ENCODE results near the gene ERVW-1.

Gene ERVW-1

GRCh38 chr7:92437956-92438491 lies 39.7 kb downstream of the ERVW-1 start:
- H4K12ac ChIP-seq (ENCODE audit: low read depth, low read length): no peak overlapping the region
- H3K4me1 ChIP-seq (ENCODE audit: control insufficient read depth in 1 of 2, insufficient read depth in 2 of 2, low read length in 2 of 2): no peaks in the 10 kb centered on the region
- no peak overlapping the region for H4K8ac ChIP-seq (ENCODE audit: low read depth, low read length)
- H3K27me3 ChIP-seq (ENCODE audit: insufficient read depth, low read length): no peaks in the 10 kb centered on the region
- no peak overlapping the region for H3K4me2 ChIP-seq (ENCODE audit: low read length)
- DNase-seq: no peak
- H2AK5ac ChIP-seq (ENCODE audit: low read length): no peak overlapping the region
- no peak overlapping the region for H2BK120ac ChIP-seq (ENCODE audit: insufficient read depth, low read length, poor library complexity)
- no peak overlapping the region for H3K18ac ChIP-seq (ENCODE audit: low read length)
- H3K4me3 ChIP-seq (ENCODE audit: low read depth, low read length): no peak overlapping the region
- H3K9me3 ChIP-seq (ENCODE audit: insufficient read depth, low read depth, low read length): no peaks in the 10 kb centered on the region
- H3K79me2 ChIP-seq (ENCODE audit: control insufficient read depth, insufficient read depth, low read length, poor library complexity): no peaks in the 10 kb centered on the region
- H3K36me3 ChIP-seq (ENCODE audit: control insufficient read depth in 1 of 2, insufficient read depth in 2 of 2, low read length in 2 of 2): no peaks in the 10 kb centered on the region
- H3K23ac ChIP-seq (ENCODE audit: low read length): no peak overlapping the region
- WGBS (ENCODE audit: extremely low coverage, insufficient coverage, insufficient read length): no CpG with 5 or more reads among the region's 6 CpGs
- H2AFZ ChIP-seq (ENCODE audit: insufficient read depth, low read length, poor library complexity): no peak overlapping the region
- H4K91ac ChIP-seq (ENCODE audit: low read depth, low read length): no peak overlapping the region
- H3K79me1 ChIP-seq (ENCODE audit: low read length): no peaks in the 10 kb centered on the region
- no peak overlapping the region for H3K27ac ChIP-seq (ENCODE audit: low read depth, low read length)
- no peak overlapping the region for H3K4ac ChIP-seq (ENCODE audit: low read depth, low read length)
- H3K9ac ChIP-seq (ENCODE audit: low read length): no peak overlapping the region
- no peak overlapping the region for H2BK12ac ChIP-seq (ENCODE audit: low read length)
- H2BK5ac ChIP-seq (ENCODE audit: low read depth, low read length, poor library complexity): no peak overlapping the region
- H3K14ac ChIP-seq (ENCODE audit: low read length): no peak overlapping the region

DNA sequence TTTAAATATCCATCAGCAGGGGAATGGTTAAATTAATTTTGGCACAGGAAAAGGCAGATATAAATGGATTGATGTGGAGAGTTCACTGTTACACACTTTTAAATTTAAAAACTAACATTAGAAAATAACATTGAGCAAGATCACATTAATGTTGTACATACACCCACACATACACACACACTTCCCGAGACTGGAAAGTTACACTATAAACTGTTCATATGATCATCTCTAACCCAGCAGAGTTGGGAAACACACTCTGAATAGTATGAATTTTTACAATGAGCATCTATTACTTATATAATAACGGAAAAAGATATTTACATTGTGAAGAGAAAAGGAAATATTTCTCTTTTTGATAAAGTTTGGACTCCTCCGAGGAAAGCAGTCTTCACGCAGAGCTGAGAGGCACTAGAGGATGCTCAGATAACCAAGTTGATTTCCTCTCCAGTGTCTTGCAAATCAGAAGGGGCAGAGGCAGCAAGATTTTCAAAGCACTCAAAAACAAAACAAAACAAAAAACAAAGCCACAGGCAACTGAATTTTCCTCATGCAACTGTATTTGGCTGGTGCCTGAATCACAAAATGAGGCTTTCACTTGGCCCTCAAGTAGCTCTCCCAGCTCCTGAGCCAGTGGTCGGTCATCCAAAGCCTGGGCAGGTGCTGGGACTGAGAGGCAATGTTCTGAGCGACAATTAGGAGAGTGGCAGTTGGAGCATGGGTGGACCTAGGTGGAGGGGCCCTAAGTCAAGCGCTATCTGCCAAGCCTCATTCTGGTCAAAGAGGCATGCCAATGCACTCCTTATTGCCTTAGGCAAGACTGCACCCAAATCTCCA lies 40.9 kb downstream of the ERVW-1 start:
- H3K18ac ChIP-seq (ENCODE audit: low read length): no peak overlapping the region
- H4K12ac ChIP-seq (ENCODE audit: low read depth, low read length): no peak overlapping the region
- no peak overlapping the region for H3K4me2 ChIP-seq (ENCODE audit: low read length)
- H4K8ac ChIP-seq (ENCODE audit: low read depth, low read length): no peak overlapping the region
- H3K27me3 ChIP-seq (ENCODE audit: insufficient read depth, low read length): no peaks in the 10 kb centered on the region
- no peaks in the 10 kb centered on the region for H3K79me2 ChIP-seq (ENCODE audit: control insufficient read depth, insufficient read depth, low read length, poor library complexity)
- no peak overlapping the region for H3K4ac ChIP-seq (ENCODE audit: low read depth, low read length)
- H3K23ac ChIP-seq (ENCODE audit: low read length): peak overlapping the region; percentile 83
- H3K9me3 ChIP-seq (ENCODE audit: insufficient read depth, low read depth, low read length): no peaks in the 10 kb centered on the region
- H3K4me3 ChIP-seq (ENCODE audit: low read depth, low read length): no peak overlapping the region
- H2BK120ac ChIP-seq (ENCODE audit: insufficient read depth, low read length, poor library complexity): no peak overlapping the region
- no peaks in the 10 kb centered on the region for H3K79me1 ChIP-seq (ENCODE audit: low read length)
- WGBS (ENCODE audit: extremely low coverage, insufficient coverage, insufficient read length): no CpG with 5 or more reads among the region's 7 CpGs
- H3K27ac ChIP-seq (ENCODE audit: low read depth, low read length): no peak overlapping the region
- H2AK5ac ChIP-seq (ENCODE audit: low read length): no peak overlapping the region
- no peak overlapping the region for H2AFZ ChIP-seq (ENCODE audit: insufficient read depth, low read length, poor library complexity)
- DNase-seq: no peak
- no peak overlapping the region for H2BK5ac ChIP-seq (ENCODE audit: low read depth, low read length, poor library complexity)
- no peak overlapping the region for H3K14ac ChIP-seq (ENCODE audit: low read length)
- H3K36me3 ChIP-seq (ENCODE audit: control insufficient read depth in 1 of 2, insufficient read depth in 2 of 2, low read length in 2 of 2): no peaks in the 10 kb centered on the region
- H3K9ac ChIP-seq (ENCODE audit: low read length): no peak overlapping the region
- H4K91ac ChIP-seq (ENCODE audit: low read depth, low read length): no peak overlapping the region
- no peak overlapping the region for H2BK12ac ChIP-seq (ENCODE audit: low read length)
- no peaks in the 10 kb centered on the region for H3K4me1 ChIP-seq (ENCODE audit: control insufficient read depth in 1 of 2, insufficient read depth in 2 of 2, low read length in 2 of 2)

GRCh38 chr7:92435542-92435941 lies 42.2 kb downstream of the ERVW-1 start:
- no peaks in the 10 kb centered on the region for H3K79me2 ChIP-seq (ENCODE audit: control insufficient read depth, insufficient read depth, low read length, poor library complexity)
- no peak overlapping the region for H3K14ac ChIP-seq (ENCODE audit: low read length)
- H3K4me3 ChIP-seq (ENCODE audit: low read depth, low read length): no peak overlapping the region
- H4K12ac ChIP-seq (ENCODE audit: low read depth, low read length): no peak overlapping the region
- H3K9me3 ChIP-seq (ENCODE audit: insufficient read depth, low read depth, low read length): no peaks in the 10 kb centered on the region
- H3K79me1 ChIP-seq (ENCODE audit: low read length): no peaks in the 10 kb centered on the region
- H3K23ac ChIP-seq (ENCODE audit: low read length): no peak overlapping the region
- no peak overlapping the region for H3K27ac ChIP-seq (ENCODE audit: low read depth, low read length)
- no peak overlapping the region for H4K8ac ChIP-seq (ENCODE audit: low read depth, low read length)
- no peaks in the 10 kb centered on the region for H3K27me3 ChIP-seq (ENCODE audit: insufficient read depth, low read length)
- WGBS (ENCODE audit: extremely low coverage, insufficient coverage, insufficient read length): no CpG with 5 or more reads among the region's 2 CpGs
- no peak for DNase-seq
- no peak overlapping the region for H3K4me2 ChIP-seq (ENCODE audit: low read length)
- H4K91ac ChIP-seq (ENCODE audit: low read depth, low read length): no peak overlapping the region
- no peaks in the 10 kb centered on the region for H3K36me3 ChIP-seq (ENCODE audit: control insufficient read depth in 1 of 2, insufficient read depth in 2 of 2, low read length in 2 of 2)
- H2BK12ac ChIP-seq (ENCODE audit: low read length): no peak overlapping the region
- no peaks in the 10 kb centered on the region for H3K4me1 ChIP-seq (ENCODE audit: control insufficient read depth in 1 of 2, insufficient read depth in 2 of 2, low read length in 2 of 2)
- H3K9ac ChIP-seq (ENCODE audit: low read length): no peak overlapping the region
- H3K18ac ChIP-seq (ENCODE audit: low read length): no peak overlapping the region
- no peak overlapping the region for H2AK5ac ChIP-seq (ENCODE audit: low read length)
- H2BK120ac ChIP-seq (ENCODE audit: insufficient read depth, low read length, poor library complexity): no peak overlapping the region
- no peak overlapping the region for H2AFZ ChIP-seq (ENCODE audit: insufficient read depth, low read length, poor library complexity)
- no peak overlapping the region for H2BK5ac ChIP-seq (ENCODE audit: low read depth, low read length, poor library complexity)
- no peak overlapping the region for H3K4ac ChIP-seq (ENCODE audit: low read depth, low read length)

DNA sequence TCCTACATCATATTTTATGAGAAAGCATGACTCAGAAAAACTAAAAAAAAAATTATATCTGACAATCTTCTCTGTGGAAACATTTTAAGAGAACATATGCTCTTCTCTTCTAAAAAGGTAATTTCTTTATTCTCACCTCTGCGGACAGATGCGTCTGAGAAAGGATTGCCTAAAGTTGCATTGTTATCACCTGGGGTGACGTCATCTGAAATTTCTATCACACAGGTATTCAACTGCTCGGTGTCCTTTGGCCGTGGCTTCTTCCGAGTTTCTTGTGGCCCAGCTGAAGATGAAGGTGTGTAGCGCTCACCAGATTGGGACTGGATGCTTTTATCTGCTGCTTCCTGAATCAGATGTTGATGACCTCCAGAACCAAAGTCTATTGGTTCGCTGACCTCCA lies 44.7 kb downstream of the ERVW-1 start:
- Histone ChIP-seq H3K27me3 (ENCODE audit: insufficient read depth, low read length) (no peaks in the 10 kb centered on the region), H2BK12ac (ENCODE audit: low read length) (no peak overlapping the region), H3K79me2 (ENCODE audit: control insufficient read depth, insufficient read depth, low read length, poor library complexity) (no peaks in the 10 kb centered on the region), H3K27ac (ENCODE audit: low read depth, low read length) (no peak overlapping the region), H3K4me2 (ENCODE audit: low read length) (no peak overlapping the region), H3K4ac (ENCODE audit: low read depth, low read length) (no peak overlapping the region), H2BK5ac (ENCODE audit: low read depth, low read length, poor library complexity) (no peak overlapping the region), H3K36me3 (ENCODE audit: control insufficient read depth in 1 of 2, insufficient read depth in 2 of 2, low read length in 2 of 2) (no peaks in the 10 kb centered on the region), H3K9ac (ENCODE audit: low read length) (no peak overlapping the region), H3K9me3 (ENCODE audit: insufficient read depth, low read depth, low read length) (no peaks in the 10 kb centered on the region), H4K12ac (ENCODE audit: low read depth, low read length) (no peak overlapping the region), H2AFZ (ENCODE audit: insufficient read depth, low read length, poor library complexity) (no peak overlapping the region), H3K23ac (ENCODE audit: low read length) (no peak overlapping the region), H3K18ac (ENCODE audit: low read length) (no peak overlapping the region), H3K14ac (ENCODE audit: low read length) (no peak overlapping the region), H2AK5ac (ENCODE audit: low read length) (no peak overlapping the region), H3K4me1 (ENCODE audit: control insufficient read depth in 1 of 2, insufficient read depth in 2 of 2, low read length in 2 of 2) (no peaks in the 10 kb centered on the region), H4K91ac (ENCODE audit: low read depth, low read length) (no peak overlapping the region), H4K8ac (ENCODE audit: low read depth, low read length) (no peak overlapping the region), H3K4me3 (ENCODE audit: low read depth, low read length) (no peak overlapping the region), H3K79me1 (ENCODE audit: low read length) (no peaks in the 10 kb centered on the region), H2BK120ac (ENCODE audit: insufficient read depth, low read length, poor library complexity) (no peak overlapping the region)
- no CpG with 5 or more reads among the region's 8 CpGs for WGBS (ENCODE audit: extremely low coverage, insufficient coverage, insufficient read length)
- DNase-seq: peak in 1 of 2 donors; percentile 68

Measured in trophoblast cell (in vitro differentiated cells and primary cell).